HG02763 (cell line): Measurements from ENCODE around the gene KHDC4.
A peak's percentile ranks its signal among the peaks of the same experiment; 100 is the strongest.
"Not testable (repeated sequence)": the region's sequence is repeated elsewhere in the genome, so short reads cannot be mapped to it uniquely, and the experiment has no call there.

ENCODE experiments used
- ATAC-seq: cut with Tn5 transposase; IDR thresholded peaks from one replicate; pipeline ENCODE4 v1.9.1; 2021; ENCODE audit warnings: mild to moderate bottlenecking, moderate library complexity; ENCODE audit not compliant: unreplicated experiment

Gene KHDC4

DNA sequence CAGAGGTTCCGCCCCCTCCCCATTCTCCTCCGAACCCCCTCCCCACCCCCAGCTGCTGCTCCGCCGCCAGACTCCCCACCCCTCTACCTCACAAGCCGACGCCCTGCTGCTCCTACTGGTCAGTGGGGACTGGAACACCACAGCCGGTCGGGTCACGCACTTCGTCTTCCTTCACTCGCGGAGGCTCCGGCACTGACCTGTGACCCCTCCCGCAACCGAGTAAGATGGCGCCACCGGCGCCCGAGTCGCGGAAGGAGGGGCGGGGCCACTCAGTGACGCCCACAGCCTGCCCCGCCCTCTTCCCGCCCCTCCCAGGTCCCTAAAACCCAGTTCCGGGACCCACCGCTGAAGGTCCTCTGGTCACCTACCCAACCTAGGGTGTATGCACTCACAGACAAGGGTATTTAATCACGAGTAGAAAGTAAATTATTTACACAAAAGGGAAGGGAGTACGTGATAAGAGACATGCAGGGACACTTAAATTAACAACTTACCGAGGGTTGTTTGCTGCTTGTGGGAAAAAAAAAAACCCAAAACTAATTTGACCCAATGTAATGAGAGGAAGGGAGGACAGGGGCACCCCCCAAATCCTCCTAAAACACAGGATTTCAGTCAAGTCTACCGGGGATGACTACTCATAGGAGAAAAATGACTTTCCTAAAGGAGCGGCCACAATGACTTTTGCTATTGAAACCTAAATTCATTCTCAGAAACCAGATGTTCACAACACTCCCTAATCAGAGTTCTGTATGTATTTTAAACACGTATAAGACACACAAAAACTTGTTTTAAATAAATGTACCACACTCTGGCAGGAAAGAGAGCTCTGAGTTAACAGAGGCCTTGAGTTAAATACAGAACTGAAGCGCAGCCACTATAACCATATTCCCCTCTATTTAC, 22.8 kb downstream of the KHDC4 start, which contains the start of gene RIT1:
Gene RIT1, minus strand, starts transcription at position 194 of the 900 bp plus-strand sequence. CDS start 588 bp downstream, outside the sequence.
- ATAC-seq: peak; percentile 79

DNA sequence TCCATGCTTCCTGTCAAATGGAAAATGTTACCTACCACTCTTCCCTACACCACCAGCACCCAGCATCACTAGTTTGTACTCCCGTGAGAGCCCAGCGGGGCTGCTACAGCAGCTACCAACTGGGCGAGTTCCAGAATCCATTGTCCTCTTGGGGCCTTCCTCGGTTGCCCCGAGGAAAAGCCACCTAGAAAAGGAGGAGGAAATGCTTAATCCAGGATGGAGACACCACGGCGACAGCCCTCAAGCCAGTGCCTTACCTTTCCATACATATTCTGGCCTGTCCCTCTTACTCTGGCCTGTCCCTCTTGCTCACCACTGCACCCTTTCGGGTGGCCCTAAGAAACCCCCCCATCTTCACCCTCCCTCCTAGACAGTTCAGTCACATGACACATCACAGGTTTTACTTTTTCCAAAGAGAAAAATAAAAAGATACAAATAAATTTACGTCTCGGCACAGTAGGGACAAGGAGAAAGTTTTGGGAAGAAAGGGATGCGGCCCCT, 23.5 kb downstream of the KHDC4 start:
- ATAC-seq: peak; percentile 25

DNA sequence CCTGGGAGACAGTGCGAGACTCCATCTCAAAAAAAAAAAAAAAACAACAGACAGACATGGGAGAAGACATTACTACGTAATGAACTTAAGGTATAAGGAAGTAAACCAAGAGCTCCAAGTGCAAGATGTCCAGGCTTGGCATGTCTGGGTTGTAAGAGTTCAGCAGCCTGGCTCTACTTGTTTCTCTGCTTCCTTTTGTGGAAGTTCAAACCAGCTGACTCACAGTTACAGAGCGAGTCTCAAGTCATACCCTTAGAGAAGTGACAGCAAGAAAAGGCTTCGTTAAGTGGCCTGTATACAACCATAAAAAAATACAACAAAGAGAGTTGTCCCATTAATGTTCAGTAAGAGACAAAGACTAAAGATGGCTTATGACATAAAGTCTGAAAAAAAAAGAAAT, 24.3 kb downstream of the KHDC4 start:
- ATAC-seq: no peak

DNA sequence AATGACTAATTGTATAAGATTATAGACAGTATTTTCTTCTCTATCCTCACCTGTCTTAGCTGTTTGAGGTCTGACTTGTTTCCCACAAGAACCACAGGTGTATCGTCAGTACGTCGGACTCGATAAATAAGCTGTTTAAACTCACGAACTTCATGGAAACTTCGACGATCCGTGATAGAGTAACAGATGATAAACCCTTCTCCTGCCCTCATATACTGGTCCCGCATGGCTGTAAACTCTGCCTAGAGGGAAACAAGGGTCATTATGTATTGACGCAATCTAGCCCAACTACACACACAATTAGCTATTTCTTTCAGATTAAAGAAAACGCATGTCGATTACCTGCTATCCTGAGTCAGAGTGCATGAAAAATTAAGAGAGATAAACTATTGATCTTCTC, 30.0 kb downstream of the KHDC4 start:
- no peak for ATAC-seq

DNA sequence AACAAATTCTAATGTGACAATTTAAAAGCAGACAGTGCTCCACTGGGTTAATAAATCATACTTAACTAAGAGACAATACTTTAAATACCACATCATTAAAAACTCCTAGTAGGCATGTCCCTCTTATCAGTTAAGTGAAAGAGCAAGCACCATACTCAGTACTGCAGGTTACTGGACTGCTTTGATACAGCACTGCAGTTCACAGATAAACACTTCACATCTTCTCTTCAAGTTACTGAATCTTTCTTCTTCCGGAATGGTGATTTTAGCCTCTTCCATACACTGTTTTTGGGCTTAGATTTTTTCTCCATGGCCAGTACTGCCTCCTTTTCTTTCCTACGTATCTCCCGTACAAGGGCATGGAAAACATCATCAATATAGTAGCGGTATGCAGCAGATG, 34.1 kb downstream of the KHDC4 start:
- ATAC-seq: no peak

DNA sequence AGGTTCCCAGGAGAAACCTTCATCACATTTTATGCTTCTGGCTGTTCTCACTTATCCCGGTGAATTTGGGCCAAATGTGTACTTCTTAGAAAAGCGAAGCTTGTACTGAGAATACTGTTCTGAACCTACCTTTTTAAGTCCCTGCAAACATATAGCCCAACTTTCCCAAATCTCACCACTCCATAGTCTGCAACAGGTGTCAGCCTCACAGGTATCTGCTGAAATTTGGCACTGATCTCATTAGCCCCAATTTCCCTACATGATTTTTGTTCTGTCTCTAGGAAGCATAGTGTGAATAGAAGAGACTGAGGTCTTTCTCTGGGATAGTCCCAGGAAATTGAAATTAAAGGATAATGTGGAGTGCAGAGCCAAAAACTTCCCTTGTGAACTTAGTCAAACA, 34.5 kb downstream of the KHDC4 start:
- ATAC-seq: no peak

DNA sequence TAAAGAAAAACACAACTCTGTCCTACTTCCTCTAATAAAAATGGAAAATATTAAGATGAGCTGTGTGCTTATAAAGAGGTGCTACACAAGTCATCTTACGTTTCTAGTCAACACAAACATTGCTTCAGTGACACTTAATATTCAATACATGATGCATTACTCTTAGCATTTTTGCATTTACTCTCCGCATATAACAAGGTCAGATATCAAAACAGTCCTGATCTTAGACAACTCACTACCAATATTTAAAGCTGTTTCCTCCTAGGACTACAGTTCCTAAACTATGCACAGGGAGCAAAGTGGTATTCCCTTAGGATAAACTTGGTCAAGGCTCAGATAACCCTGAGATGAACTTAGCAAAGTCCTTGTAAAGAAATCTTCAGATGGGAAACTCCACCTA, 35.3 kb downstream of the KHDC4 start:
- ATAC-seq: no peak

DNA sequence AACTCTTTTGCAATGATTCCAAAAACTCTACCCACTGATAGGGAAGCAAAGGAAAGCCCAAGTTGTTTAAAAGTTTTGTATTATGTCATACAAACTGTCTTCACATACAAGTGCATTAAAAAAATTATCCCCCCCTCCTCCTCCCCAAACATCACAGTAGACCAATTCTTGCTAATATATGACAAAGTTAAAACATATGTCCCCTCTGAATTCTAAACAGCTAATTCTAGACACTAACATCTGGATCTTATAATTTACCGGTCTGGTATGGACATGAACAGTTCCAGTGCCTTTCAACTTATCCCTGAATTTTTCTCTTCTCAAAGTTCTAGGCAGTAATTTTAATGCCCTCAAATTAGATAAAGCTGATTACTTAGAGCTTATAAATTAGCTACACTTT, 36.5 kb downstream of the KHDC4 start:
- no peak for ATAC-seq

DNA sequence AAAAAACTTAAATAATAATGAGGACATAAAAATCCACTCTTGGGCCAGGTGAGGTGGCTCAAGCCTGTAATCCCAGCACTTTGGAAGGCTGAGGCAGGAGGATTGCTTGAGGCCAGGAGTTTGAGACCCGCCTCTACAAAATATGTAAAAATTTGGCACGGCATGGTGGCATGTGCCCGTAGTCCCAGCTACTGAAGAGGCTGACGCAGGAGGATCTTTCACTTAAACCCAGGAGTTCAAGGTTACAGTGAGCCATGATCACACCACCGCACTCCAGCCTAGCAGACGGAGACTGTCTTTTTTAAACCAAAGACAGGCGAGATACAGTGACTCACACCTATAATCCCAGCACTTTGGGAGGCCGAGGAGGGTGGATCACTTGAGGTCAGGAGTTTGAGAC, 37.7 kb downstream of the KHDC4 start:
- not testable (repeated sequence) for ATAC-seq

DNA sequence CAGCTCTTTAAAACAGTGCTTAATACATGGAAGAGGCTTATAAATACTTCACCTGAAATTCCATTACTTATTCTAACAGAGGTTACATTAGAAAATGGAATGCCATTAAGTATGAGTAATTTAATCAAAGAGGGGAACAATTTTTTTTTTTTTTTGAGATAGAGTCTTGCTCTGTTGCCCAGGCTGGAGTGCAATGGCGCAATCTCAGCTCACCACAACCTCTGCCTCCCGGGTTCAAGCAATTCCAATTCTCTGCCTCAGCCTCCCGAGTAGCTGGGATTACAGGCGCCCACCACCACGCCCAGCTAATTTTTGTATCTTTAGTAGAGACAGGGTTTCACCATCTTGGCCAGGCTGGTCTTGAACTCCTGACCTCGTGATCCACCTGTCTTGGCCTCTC, 38.6 kb downstream of the KHDC4 start:
- not testable (repeated sequence) for ATAC-seq

DNA sequence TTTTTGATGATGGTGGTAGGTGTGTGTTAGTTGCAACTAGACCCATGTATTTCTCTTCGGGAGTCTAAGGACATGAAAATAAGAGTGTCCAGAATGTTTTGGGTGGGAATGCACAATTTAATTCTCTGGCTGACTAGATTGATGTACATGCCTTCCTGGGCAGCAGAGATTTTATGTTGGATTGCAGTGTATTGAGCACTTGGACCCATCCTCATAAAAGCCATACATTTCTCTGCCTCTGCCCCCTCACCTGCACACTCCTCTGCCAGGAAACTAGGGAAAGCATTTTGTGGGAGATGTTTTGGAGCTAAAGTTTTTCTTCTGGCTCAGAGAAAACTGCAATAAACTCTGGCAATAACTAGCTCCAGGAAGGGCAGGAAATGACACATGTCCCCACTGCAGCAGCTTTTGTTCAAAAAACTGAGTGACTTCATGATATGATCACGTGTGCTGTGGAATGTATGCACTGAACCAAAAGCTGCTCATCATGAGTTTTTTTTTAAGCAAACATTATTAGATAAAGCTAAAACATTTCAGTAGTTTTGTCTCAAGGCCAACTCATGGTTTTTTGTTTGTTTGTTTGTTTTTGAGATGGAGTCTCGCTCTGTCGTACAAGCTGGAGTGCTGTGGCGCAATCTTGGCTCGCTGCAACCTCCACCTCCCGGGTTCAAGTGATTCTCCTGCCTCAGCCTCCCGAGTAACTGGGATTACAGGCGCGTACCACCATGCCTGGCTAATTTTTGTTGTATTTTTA, 40.6 kb downstream of the KHDC4 start:
- no peak for ATAC-seq

DNA sequence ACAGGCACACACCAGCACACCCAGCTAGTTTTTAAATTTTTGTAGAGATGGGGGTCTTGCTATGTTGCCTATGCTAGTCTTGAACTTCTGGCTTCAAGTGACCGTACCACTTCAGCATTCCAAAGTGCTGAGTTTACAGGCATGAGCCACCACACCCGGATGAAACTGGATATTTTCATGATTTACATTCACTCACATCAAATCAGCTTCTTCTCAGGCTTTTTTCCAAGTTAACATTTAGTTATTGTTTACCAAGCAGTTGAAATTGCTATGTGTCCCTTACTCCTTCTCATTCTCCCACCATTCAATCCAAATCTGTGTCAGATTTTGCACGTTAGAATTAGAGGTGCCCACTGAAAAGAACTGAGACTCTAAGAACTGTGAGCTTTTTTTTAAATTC, 41.4 kb downstream of the KHDC4 start:
- no peak for ATAC-seq

DNA sequence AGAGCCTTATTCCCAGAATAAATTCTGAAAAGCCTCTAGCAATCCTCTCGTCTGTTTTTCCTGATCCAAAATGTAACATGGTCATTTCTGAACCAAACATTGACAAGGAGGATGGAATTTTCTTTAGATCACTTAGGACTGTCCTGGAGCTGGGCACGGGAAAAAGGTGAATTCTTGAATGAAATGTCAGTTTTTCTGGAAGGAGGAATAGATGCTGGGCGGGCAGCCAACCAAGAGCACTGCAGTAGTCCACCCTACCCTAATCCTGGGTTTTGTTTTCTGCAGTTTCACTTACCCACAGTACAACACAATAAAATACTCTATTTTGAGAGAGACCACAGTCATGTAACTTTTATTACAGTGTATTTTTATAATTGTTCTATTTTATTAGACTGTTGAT, 44.0 kb downstream of the KHDC4 start:
- ATAC-seq: no peak

DNA sequence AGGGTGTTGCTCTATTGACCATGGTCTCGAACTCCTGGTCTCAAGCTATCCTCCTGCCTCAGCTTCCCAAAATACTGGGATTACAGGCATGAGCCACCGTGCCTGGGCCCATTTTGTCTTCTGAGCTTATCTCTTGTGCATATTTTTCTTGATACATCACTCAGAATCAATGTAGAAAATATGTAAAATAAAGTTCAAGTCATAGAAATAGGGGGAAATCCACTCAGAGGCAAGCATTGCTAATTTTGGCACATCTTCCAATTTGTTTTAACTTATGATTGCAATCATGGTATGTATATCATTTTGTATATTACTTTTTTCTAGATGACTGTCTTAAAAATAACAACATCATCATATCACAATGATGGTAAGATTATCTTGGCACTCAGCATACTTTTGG, 44.6 kb downstream of the KHDC4 start:
- no peak for ATAC-seq

DNA sequence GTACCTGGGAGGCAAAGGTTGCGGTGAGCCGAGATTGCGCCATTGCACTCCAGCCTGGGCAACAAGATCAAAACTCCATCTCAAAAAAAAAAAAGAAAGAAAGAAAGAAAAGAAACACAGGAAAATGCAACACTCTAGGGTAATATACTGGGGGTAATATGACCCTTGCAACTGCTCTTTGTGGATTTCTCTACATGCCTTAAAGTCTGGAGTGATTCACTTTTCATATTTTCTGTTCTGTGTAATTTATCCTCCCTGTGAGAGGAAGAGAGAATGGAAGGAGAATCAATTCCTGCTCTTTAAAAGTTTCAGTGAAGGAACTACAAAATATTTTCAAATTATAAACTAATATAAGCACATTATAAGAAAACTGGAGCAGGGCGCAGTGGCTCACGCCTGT, 45.7 kb downstream of the KHDC4 start:
- no peak for ATAC-seq

DNA sequence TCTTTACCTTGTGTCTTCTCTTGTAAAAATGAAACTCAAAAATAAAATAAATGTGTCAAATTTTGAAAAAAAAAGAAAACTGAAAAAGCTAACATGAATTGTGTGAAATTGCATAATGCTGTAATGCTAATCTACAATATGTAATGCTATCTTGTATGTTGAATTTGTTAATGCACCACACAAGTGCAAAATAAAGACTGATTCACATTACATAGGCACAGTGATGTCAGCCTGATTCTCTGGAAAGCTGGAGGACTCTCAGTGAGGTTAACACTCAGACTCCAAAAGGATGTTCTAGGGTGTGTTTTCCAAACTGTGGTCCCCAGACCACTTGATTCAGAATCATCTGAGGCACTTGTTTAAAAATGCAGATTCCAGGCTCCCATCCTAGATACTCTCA, 49.2 kb downstream of the KHDC4 start:
- ATAC-seq: no peak

DNA sequence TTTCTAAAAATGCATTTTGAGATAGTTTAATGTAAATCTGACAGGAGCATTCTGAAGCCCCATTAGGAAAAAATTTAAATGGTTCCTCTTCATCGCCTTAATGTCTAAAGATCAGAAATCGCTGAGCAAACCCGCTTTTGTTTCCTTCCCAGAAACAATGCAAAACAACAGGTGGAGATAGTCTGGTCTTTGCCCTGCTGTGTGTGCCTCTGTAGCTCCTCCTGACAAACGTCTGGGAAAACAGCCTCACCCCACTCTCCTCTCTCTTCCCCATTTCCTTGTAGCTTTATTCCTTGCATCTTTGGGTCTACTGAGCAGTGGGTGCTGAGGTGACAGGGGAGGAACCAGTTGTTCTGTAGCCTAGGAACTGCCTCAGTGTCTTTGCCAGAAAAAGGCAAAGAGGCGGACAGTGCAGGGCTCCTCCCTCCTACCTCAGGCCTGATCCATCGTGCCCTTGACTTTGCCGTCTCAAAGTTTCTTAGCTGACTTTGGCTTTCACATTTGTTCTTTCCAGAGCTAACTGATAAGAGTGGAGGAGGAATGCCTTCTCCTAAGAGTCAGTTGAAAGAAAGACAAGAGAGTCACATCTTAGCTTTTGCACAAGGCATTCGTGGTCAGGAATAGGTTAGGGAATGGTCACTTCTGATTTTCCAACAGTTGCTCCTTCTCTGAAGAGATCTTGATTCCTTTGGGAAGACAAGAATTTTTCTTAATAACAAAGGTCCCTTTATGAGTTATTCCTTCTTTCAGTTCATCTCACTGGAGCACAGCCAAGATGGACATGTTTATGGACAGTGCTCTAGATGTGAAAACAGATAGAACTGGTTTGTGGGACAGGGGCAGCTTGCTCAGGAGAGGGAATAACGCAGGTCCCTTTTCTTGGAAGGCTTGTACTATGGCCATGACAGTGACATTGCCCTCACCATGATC, 49.9 kb downstream of the KHDC4 start:
- no peak for ATAC-seq

DNA sequence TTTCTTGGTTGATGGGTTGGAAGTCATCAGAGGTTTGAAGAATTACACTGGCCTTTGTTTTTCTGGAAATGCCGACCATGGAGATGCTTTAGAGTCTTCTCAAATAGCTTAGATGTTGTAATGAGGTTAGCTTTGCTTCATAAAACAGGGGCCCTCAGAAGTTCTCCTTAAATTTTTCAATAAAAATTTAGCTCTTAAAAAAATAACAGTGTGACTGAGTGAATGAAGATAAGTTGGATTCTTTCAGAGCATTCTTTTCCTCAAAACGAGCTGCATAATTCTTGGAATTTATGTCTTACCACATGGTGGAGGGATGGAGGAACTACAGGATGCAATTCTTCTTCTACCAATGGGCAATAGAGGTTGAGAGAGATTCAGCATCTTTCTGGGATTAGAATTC, 51.4 kb downstream of the KHDC4 start:
- no peak for ATAC-seq

DNA sequence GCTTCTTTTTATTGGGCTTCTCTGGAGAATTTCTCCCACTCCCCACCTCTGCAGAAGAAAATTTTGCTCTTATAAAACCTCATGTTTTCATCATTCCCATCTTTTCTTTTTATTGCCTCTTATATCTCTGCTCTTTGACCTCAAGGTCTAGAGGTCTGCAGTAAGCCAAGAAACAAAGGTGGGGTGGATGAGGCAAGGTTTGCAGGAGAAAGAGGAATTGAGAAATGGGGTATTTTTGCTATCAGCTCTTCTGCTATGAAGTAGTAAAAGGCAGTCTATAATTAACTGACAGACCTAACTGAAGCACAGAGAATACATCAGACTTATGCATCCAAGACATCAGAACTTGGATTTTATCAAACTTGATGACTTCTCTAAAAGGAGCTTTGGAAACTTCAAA, 52.0 kb downstream of the KHDC4 start:
- ATAC-seq: no peak

DNA sequence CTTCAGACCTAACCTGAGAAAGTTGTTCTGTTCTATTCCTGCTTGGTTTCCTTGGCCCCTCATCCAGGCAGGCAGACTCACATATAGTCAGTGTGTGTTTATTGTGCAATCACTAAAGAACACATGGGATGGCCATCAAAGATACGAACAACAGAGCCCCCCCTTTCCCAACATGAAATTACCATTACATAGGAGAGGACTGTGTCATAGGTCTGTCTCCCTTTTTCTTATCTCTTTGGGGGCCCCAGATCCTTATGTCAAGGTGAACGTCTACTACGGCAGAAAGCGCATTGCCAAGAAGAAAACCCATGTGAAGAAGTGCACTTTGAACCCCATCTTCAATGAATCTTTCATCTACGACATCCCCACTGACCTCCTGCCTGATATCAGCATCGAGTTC, 53.3 kb downstream of the KHDC4 start:
- no peak for ATAC-seq

DNA sequence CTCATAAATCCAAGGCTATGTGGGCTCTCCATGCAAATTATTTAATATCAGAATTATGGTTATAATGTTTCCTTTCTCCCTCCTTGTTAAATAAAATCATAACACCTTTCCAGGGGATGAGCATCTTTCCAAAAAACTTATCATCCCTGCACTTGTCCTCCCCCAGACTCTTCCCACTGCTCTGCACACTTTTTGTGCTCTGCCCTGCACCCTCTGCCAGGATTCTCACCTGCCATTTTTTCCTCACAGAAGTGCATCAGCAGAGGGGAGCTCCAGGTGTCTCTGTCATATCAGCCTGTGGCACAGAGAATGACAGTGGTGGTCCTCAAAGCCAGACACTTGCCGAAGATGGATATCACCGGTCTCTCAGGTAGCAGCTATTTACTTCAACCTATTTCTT, 54.0 kb downstream of the KHDC4 start:
- no peak for ATAC-seq
